GM13977 (cell line): ENCODE results near the gene IMMP2L.

Experiments used
- DNase-seq: peaks from one replicate; pipeline ENCODE4 v3.0.0; 2012; ENCODE audit warnings: low spot score
- CTCF ChIP-seq: IDR thresholded peaks from 2 replicates; pipeline ENCODE4 v1.5.1; 2012; ENCODE audit warnings: mild to moderate bottlenecking, control low read depth; ENCODE audit not compliant: insufficient read depth; ENCODE audit errors: extremely low read depth, missing control alignments
- in situ Hi-C: fragments of 300-500 bp; cut with MboI; formaldehyde crosslinking; loops from one replicate; pipeline ENCODE4 v1.12.0; 2022; ENCODE audit warnings: low sequenced_read_pairs, low pct_unique_long_range_greater_than_20kb, mixed read lengths, inconsistent platforms; ENCODE audit not compliant: unreplicated experiment

IMMP2L gene

GRCh38 chr7:110621289-110621688 is 941.0 kb downstream of the IMMP2L start:
- DNase-seq: no peak
- in situ Hi-C loops: no loop called here
- TF ChIP-seq CTCF: no peak

- TF ChIP-seq CTCF: no peak
- no peak for DNase-seq
- in situ Hi-C loops: no loop called here
Observed at GRCh38 chr7:110620110-110620735, 942.1 kb downstream of the IMMP2L start.
